ENCODE results near the gene SCARF2.

The SCARF2 gene

GRCh38 chr22:20402960-20403778 is 34.5 kb downstream of the SCARF2 start:
- DNase-seq (ENCODE audit: extremely low spot score), result no peak
- ChIA-PET CTCF (no interaction called here), POLR2A (interaction anchor here (2.2 kb wide), 1 partner anchor 10 kb away, joined by 16 read pairs; the partner anchor contains the start of gene ZNF74)
- TF ChIP-seq LEF1 (IDR thresholded peaks at IDR 0.05; ENCODE audit: borderline replicate concordance), result no peak
- TF ChIP-seq FOXK2 (IDR thresholded peaks at IDR 0.05), result no peak
- TF ChIP-seq ZNF384 (IDR thresholded peaks at IDR 0.05), result no peak
- TF ChIP-seq FOXA1 (IDR thresholded peaks at IDR 0.05), result no peak
- TF ChIP-seq SUZ12 (IDR thresholded peaks at IDR 0.05), result no peak
- TF ChIP-seq NFRKB (IDR thresholded peaks at IDR 0.05), result no peak
- TF ChIP-seq HDGF (IDR thresholded peaks at IDR 0.05; ENCODE audit: borderline replicate concordance), result no peak
- no peak for TF ChIP-seq BHLHE40 (IDR thresholded peaks at IDR 0.05; ENCODE audit: borderline replicate concordance)
- no peak for TF ChIP-seq L3MBTL2 (conservative IDR thresholded peaks at IDR 0.05)
- no peak for TF ChIP-seq SP1 (IDR thresholded peaks at IDR 0.05)
- no peak for TF ChIP-seq ELF4 (IDR thresholded peaks at IDR 0.05)

DNA sequence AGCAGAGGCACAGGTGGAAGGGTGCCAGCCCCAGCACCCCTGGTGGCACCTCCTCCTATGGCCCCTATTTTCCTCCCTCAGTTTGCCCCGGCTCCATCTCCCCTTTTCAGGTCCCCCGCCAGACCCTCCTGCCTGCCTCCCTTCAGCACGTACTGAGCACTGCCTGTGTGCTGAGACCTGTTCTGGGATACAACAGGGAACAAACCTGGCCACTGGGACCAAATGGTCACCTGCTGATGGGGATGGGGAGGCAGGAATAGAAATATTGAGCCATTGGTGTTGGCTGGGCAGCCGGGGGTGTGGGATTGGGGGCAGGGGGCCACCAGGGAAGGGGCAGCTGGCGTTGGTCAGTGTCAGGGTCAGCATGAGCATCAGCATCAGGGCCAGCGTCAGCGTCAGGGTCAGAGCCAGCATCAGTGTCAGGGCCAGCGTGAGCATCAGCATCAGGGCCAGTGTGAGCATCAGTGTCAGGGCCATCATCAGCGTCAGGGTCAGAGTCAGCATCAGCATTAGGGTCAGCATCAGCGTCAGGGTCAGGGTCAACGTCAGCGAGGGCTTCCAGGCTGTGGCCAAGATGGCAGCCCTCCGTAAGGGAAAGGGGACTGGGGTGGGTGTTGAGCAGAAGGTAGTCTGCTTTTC is 36.1 kb downstream of the SCARF2 start:
- POLR2A ChIA-PET, result no interaction called here
- no peak for DNase-seq (ENCODE audit: extremely low spot score)
- TF ChIP-seq BHLHE40 (IDR thresholded peaks at IDR 0.05; ENCODE audit: borderline replicate concordance) (no peak), HDGF (IDR thresholded peaks at IDR 0.05; ENCODE audit: borderline replicate concordance) (no peak), FOXK2 (IDR thresholded peaks at IDR 0.05) (no peak), SUZ12 (IDR thresholded peaks at IDR 0.05) (no peak), LEF1 (IDR thresholded peaks at IDR 0.05; ENCODE audit: borderline replicate concordance) (no peak), FOXM1 (IDR thresholded peaks at IDR 0.05; ENCODE audit: borderline replicate concordance) (no peak), PKNOX1 (IDR thresholded peaks at IDR 0.05) (no peak), CTBP1 (IDR thresholded peaks at IDR 0.05; ENCODE audit: borderline replicate concordance) (no peak)
- CTCF ChIA-PET, result no interaction called here

GRCh38 chr22:20400606-20401375 is 36.8 kb downstream of the SCARF2 start:
- DNase-seq (ENCODE audit: extremely low spot score), result no peak
- ChIA-PET CTCF (no interaction called here), POLR2A (no interaction called here)
- TF ChIP-seq BHLHE40 (IDR thresholded peaks at IDR 0.05; ENCODE audit: borderline replicate concordance), result no peak
- TF ChIP-seq PKNOX1 (IDR thresholded peaks at IDR 0.05), result no peak
- TF ChIP-seq FOXK2 (IDR thresholded peaks at IDR 0.05), result no peak
- no peak for TF ChIP-seq FOXA1 (IDR thresholded peaks at IDR 0.05)

GRCh38 chr22:20399866-20400605 is 37.6 kb downstream of the SCARF2 start:
- DNase-seq (ENCODE audit: extremely low spot score), result no peak
- ChIA-PET CTCF (interaction anchor here (1.0 kb wide), 1 partner anchor 10 kb away, joined by 4 read pairs; no protein-coding TSS in a partner anchor), POLR2A (no interaction called here)
- no peak for TF ChIP-seq L3MBTL2 (conservative IDR thresholded peaks at IDR 0.05)
- no peak for TF ChIP-seq LEF1 (IDR thresholded peaks at IDR 0.05; ENCODE audit: borderline replicate concordance)
- no peak for TF ChIP-seq ARNT (IDR thresholded peaks at IDR 0.05)
- no peak for TF ChIP-seq SUZ12 (IDR thresholded peaks at IDR 0.05)
- TF ChIP-seq ZNF384 (IDR thresholded peaks at IDR 0.05), result no peak
- TF ChIP-seq HDGF (IDR thresholded peaks at IDR 0.05; ENCODE audit: borderline replicate concordance), result no peak
- no peak for TF ChIP-seq ELF4 (IDR thresholded peaks at IDR 0.05)
- TF ChIP-seq TARDBP (IDR thresholded peaks at IDR 0.05), result no peak
- no peak for TF ChIP-seq PKNOX1 (IDR thresholded peaks at IDR 0.05)
- no peak for TF ChIP-seq SP1 (IDR thresholded peaks at IDR 0.05)
- no peak for TF ChIP-seq CTBP1 (IDR thresholded peaks at IDR 0.05; ENCODE audit: borderline replicate concordance)
- TF ChIP-seq FOXM1 (IDR thresholded peaks at IDR 0.05; ENCODE audit: borderline replicate concordance), result no peak
- no peak for TF ChIP-seq NFRKB (IDR thresholded peaks at IDR 0.05)
- no peak for TF ChIP-seq FOXK2 (IDR thresholded peaks at IDR 0.05)
- no peak for TF ChIP-seq FOXA1 (IDR thresholded peaks at IDR 0.05)
- TF ChIP-seq BHLHE40 (IDR thresholded peaks at IDR 0.05; ENCODE audit: borderline replicate concordance), result no peak

- CTCF ChIA-PET, result interaction anchor here (0.6 kb wide), 1 partner anchor 260 kb away, joined by 3 read pairs; no protein-coding TSS in a partner anchor
- POLR2A ChIA-PET, result interaction anchor here (1.1 kb wide), 1 partner anchor 79 kb away, joined by 3 read pairs; the partner anchor contains the start of gene DGCR6L
- TF ChIP-seq ZNF384 (IDR thresholded peaks at IDR 0.05), result no peak
- no peak for TF ChIP-seq PKNOX1 (IDR thresholded peaks at IDR 0.05)
- no peak for TF ChIP-seq HDGF (IDR thresholded peaks at IDR 0.05; ENCODE audit: borderline replicate concordance)
- no peak for TF ChIP-seq L3MBTL2 (conservative IDR thresholded peaks at IDR 0.05)
- TF ChIP-seq FOXM1 (IDR thresholded peaks at IDR 0.05; ENCODE audit: borderline replicate concordance), result no peak
- no peak for TF ChIP-seq BHLHE40 (IDR thresholded peaks at IDR 0.05; ENCODE audit: borderline replicate concordance)
- TF ChIP-seq ELF4 (IDR thresholded peaks at IDR 0.05), result no peak
- no peak for TF ChIP-seq FOXA1 (IDR thresholded peaks at IDR 0.05)
- TF ChIP-seq SUZ12 (IDR thresholded peaks at IDR 0.05), result no peak
- no peak for TF ChIP-seq LEF1 (IDR thresholded peaks at IDR 0.05; ENCODE audit: borderline replicate concordance)
- TF ChIP-seq TARDBP (IDR thresholded peaks at IDR 0.05), result no peak
- TF ChIP-seq ARNT (IDR thresholded peaks at IDR 0.05), result no peak
- TF ChIP-seq CTBP1 (IDR thresholded peaks at IDR 0.05; ENCODE audit: borderline replicate concordance), result no peak
- no peak for TF ChIP-seq FOXK2 (IDR thresholded peaks at IDR 0.05)
- TF ChIP-seq NFRKB (IDR thresholded peaks at IDR 0.05), result no peak
- TF ChIP-seq SP1 (IDR thresholded peaks at IDR 0.05), result no peak
- no peak for DNase-seq (ENCODE audit: extremely low spot score)
Observed at GRCh38 chr22:20398420-20398819, 39.2 kb downstream of the SCARF2 start.

Measured in HEK293T (cell line).